Stimulated activated CD8-positive, alpha-beta memory T cell treated with anti-CD3 and anti-CD28 coated beads, Interleukin-4, amount 100 ng/mL, for 1 hour (primary cell): ENCODE results near the gene PLEKHH1.
A peak's percentile ranks its signal among the peaks of the same experiment; 100 is the strongest.

Source experiments
- DNase-seq, 2 donors: peaks; one replicate each; pipeline ENCODE4 v3.0.0-alpha.2; 2020; ENCODE audit warnings: low read depth in 2 of 2, low spot score in 1 of 2

Gene PLEKHH1

GRCh38 chr14:67532998-67533753 is at the start of gene PLEKHH1:
TSS of gene PLEKHH1 (plus strand) at chr14:67533290. CDS start at chr14:67541868, 8,578 bp downstream.
- DNase-seq = no peak

- DNase-seq = no peak
Measured at GRCh38 chr14:67483579-67484285, 49.4 kb upstream of the PLEKHH1 start.

- DNase-seq = no peak
Measured at GRCh38 chr14:67485501-67486095, 47.5 kb upstream of the PLEKHH1 start.

- no peak for DNase-seq
Measured at GRCh38 chr14:67486890-67487289, 46.2 kb upstream of the PLEKHH1 start.

- no peak for DNase-seq
Measured at GRCh38 chr14:67487332-67487731, 45.8 kb upstream of the PLEKHH1 start.

- DNase-seq = peak; percentile 23 to 48
Measured at GRCh38 chr14:67487937-67488893, 44.9 kb upstream of the PLEKHH1 start, which contains the start of gene TMEM229B. TSS of gene TMEM229B (minus strand) at chr14:67488721. CDS start at chr14:67473923, 14,798 bp downstream.

GRCh38 chr14:67490196-67490595 is 42.9 kb upstream of the PLEKHH1 start:
- no peak for DNase-seq

- DNase-seq = no peak
Measured at GRCh38 chr14:67491285-67491684, 41.8 kb upstream of the PLEKHH1 start.

GRCh38 chr14:67491741-67492507 is 41.2 kb upstream of the PLEKHH1 start:
- no peak for DNase-seq

GRCh38 chr14:67492538-67492937 is 40.6 kb upstream of the PLEKHH1 start:
- no peak for DNase-seq

GRCh38 chr14:67493092-67493717 is 39.9 kb upstream of the PLEKHH1 start:
- DNase-seq = no peak

- no peak for DNase-seq
Measured at GRCh38 chr14:67495827-67496226, 37.3 kb upstream of the PLEKHH1 start.

- DNase-seq = no peak
Measured at GRCh38 chr14:67497216-67497615, 35.9 kb upstream of the PLEKHH1 start.

GRCh38 chr14:67497716-67498115 is 35.4 kb upstream of the PLEKHH1 start:
- no peak for DNase-seq

GRCh38 chr14:67500981-67501380 is 32.1 kb upstream of the PLEKHH1 start:
- no peak for DNase-seq

GRCh38 chr14:67501670-67502069 is 31.4 kb upstream of the PLEKHH1 start:
- DNase-seq = no peak

GRCh38 chr14:67502867-67503266 is 30.2 kb upstream of the PLEKHH1 start:
- DNase-seq = no peak

- no peak for DNase-seq
Measured at GRCh38 chr14:67503331-67503730, 29.8 kb upstream of the PLEKHH1 start.

GRCh38 chr14:67505254-67505653 is 27.8 kb upstream of the PLEKHH1 start:
- no peak for DNase-seq

GRCh38 chr14:67508956-67509355 is 24.1 kb upstream of the PLEKHH1 start:
- no peak for DNase-seq
